GM13976 (cell line): ENCODE data around the gene ERBIN.
"Not testable (repeated sequence)": the region's sequence is repeated elsewhere in the genome, so short reads cannot be mapped to it uniquely, and the experiment has no call there.

ENCODE experiments used
- DNase-seq: peaks from one replicate; pipeline ENCODE4 v3.0.0; 2012; ENCODE audit warnings: low spot score
- in situ Hi-C: fragments of 300-500 bp; cut with MboI; formaldehyde crosslinking; loops from one replicate; pipeline ENCODE4 v1.12.0; 2022; ENCODE audit warnings: low sequenced_read_pairs, mixed read lengths, inconsistent platforms; ENCODE audit not compliant: unreplicated experiment
- TF ChIP-seq, protein P1 (sequence below): IDR thresholded peaks from 2 replicates; pipeline ENCODE4 v1.5.1; 2012; ENCODE audit warnings: borderline replicate concordance, mild to moderate bottlenecking; ENCODE audit not compliant: insufficient read depth; ENCODE audit errors: extremely low read depth, missing control alignments, control extremely low read depth

Gene ERBIN

DNA sequence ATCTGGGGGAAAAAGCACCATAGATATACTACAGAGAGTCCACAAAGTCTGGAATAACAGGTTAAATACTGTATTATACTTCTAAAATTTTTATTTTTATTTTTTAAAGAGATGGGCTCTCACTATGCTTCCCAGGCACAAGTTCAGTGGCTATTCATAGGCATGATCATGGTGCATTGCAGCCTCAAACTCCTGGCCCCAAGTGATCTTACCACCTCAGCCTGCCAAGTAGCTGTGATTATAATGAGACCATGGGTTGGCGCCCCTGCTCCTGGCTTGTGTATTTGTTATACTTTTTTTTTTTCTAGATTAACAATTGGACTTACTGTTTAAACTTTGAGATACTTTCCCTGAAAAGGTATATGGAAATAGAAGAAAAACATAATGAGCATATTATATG is 25.9 kb downstream of the ERBIN start:
- TF ChIP-seq, protein P1, sequence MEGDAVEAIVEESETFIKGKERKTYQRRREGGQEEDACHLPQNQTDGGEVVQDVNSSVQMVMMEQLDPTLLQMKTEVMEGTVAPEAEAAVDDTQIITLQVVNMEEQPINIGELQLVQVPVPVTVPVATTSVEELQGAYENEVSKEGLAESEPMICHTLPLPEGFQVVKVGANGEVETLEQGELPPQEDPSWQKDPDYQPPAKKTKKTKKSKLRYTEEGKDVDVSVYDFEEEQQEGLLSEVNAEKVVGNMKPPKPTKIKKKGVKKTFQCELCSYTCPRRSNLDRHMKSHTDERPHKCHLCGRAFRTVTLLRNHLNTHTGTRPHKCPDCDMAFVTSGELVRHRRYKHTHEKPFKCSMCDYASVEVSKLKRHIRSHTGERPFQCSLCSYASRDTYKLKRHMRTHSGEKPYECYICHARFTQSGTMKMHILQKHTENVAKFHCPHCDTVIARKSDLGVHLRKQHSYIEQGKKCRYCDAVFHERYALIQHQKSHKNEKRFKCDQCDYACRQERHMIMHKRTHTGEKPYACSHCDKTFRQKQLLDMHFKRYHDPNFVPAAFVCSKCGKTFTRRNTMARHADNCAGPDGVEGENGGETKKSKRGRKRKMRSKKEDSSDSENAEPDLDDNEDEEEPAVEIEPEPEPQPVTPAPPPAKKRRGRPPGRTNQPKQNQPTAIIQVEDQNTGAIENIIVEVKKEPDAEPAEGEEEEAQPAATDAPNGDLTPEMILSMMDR: no peak
- no peak for DNase-seq
- in situ Hi-C loops: no loop called here

DNA sequence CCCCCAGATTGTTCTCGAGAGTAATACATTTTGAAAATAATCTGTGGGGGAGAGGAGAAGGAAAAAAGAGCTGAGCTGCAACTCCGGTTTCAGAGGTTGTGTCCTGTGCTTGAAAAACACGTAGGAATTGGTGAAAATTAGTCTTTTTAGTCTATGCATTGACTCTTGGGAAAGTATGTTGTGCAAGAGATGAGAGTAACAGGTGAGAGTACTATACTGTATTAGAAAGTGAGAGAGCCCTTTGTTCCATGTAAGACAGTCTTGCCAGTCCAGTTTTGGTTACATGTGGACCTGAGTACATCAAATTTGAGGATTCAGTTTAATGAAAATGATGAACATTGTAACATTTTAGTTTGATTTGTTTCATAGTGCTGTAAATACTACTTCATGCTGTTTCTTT is 27.8 kb downstream of the ERBIN start:
- no peak for DNase-seq
- TF ChIP-seq, protein P1: no peak
- in situ Hi-C loops: no loop called here

DNA sequence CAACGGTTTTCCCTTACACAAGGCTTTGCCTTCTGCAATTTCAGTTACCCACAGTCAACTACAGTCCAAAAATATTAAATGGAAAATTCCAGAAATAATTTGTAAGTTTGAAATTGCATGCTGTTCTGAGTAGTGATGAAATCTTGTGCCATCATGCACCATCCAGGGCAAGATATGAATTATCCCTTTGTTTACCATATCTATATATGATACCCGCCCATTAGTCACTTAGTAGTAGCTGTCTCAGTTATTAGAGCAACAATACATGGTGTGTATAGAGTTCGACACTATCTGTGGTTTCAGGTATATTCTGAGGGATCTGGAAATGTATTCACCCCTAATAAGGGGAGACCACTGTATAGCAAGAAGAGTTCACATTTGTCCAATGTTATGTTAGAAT is 29.4 kb downstream of the ERBIN start:
- in situ Hi-C loops: no loop called here
- TF ChIP-seq, protein P1: no peak
- DNase-seq: no peak

DNA sequence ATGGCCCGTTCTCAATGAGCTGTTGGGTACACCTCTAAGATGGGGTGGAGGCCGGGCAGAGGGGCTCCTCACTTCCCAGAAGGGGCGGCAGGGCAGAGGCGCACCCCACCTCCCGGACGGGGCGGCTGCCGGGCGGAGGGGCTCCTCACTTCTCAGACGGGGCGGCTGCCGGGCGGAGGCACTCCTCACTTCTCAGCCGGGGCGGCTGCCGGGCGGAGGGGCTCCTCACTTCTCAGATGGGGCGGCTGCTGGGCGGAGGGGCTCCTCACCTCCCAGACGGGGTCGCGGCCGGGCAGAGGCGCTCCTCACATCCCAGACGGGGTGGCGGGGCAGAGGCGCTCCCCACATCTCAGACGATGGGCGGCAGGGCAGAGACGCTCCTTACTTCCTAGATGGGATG is 31.3 kb downstream of the ERBIN start:
- in situ Hi-C loops, DNase-seq: not testable (repeated sequence)

- in situ Hi-C loops: no loop called here
- TF ChIP-seq, protein P1: no peak
- DNase-seq: peak; percentile 43
Observed at GRCh38 chr5:65961633-65962032, 35.3 kb downstream of the ERBIN start.

GRCh38 chr5:65967288-65968066 is 41.1 kb downstream of the ERBIN start:
- TF ChIP-seq, protein P1: no peak
- in situ Hi-C loops: no loop called here
- DNase-seq: no peak

DNA sequence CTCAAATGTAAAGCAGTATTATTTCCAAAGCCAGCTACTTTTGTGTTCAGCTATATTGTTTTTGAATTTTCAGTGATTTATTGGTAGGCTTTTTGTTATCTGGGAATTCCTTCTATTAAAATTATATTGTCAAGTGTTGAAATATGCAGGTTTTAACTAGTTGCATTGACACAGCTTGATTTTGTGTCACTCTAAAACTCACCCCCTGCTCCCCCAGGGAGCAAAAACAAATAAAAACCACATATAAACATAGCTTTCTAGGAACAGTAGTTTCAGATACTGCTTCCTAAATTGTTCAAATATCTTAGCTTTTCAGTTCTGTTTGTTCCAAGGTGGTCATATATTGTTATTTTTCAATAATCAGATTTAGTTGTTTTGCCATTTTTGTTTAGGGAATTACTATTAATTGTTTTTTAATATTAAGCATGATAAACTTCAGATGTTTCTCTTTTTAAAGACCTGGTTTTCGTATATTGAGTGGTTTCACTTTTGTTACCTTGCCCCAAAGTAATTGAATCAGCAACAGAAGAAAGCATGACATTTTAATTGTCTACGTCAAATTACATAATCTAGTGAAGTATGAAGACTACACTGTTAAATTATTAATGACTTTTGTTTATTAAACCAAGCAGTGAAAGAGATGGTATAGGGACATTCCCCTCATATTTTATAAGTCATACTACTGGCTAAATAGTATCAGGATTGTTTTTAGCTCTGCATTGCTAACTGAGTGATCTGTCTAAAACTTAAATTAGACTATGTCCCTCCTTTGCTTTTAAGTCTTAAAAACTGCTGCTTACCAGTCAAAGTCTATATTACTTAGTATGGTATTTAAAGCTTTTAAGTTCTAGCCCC is 43.4 kb downstream of the ERBIN start:
- in situ Hi-C loops: no loop called here
- TF ChIP-seq, protein P1: no peak
- no peak for DNase-seq
